HG03196 (cell line): Measurements from ENCODE around the gene CLDN18.

Experiments used
- ATAC-seq: cut with Tn5 transposase; IDR thresholded peaks from one replicate; pipeline ENCODE4 v1.9.1; 2021; ENCODE audit not compliant: unreplicated experiment

The CLDN18 gene

GRCh38 chr3:138025553-138025952 is 15.6 kb downstream of the CLDN18 start:
- no peak for ATAC-seq

GRCh38 chr3:138027821-138028220 is 17.9 kb downstream of the CLDN18 start:
- no peak for ATAC-seq

GRCh38 chr3:138030734-138031280 is 20.8 kb downstream of the CLDN18 start:
- ATAC-seq: no peak

- ATAC-seq: no peak
Observed at GRCh38 chr3:138031536-138031935, 21.6 kb downstream of the CLDN18 start.

- ATAC-seq: no peak
Observed at GRCh38 chr3:138032567-138032966, 22.6 kb downstream of the CLDN18 start.

- no peak for ATAC-seq
Observed at GRCh38 chr3:138033202-138033691, 23.3 kb downstream of the CLDN18 start.

- no peak for ATAC-seq
Observed at GRCh38 chr3:138034918-138035317, 25.0 kb downstream of the CLDN18 start.

- ATAC-seq: peak; percentile 40
Observed at GRCh38 chr3:138036572-138036971, 26.6 kb downstream of the CLDN18 start.

- no peak for ATAC-seq
Observed at GRCh38 chr3:138038725-138039462, 28.9 kb downstream of the CLDN18 start.

GRCh38 chr3:138042043-138042442 is 32.1 kb downstream of the CLDN18 start:
- ATAC-seq: no peak

GRCh38 chr3:138043266-138044029 is 33.5 kb downstream of the CLDN18 start:
- no peak for ATAC-seq

- no peak for ATAC-seq
Observed at GRCh38 chr3:138046085-138046484, 36.1 kb downstream of the CLDN18 start.

- ATAC-seq: no peak
Observed at GRCh38 chr3:138046955-138047354, 37.0 kb downstream of the CLDN18 start.

GRCh38 chr3:138047596-138048158 is 37.7 kb downstream of the CLDN18 start:
- no peak for ATAC-seq

- no peak for ATAC-seq
Observed at GRCh38 chr3:138049157-138049919, 39.4 kb downstream of the CLDN18 start.

- peak; percentile 72 for ATAC-seq
Observed at GRCh38 chr3:138051947-138052802, 42.2 kb downstream of the CLDN18 start.

GRCh38 chr3:138054057-138054456 is 44.1 kb downstream of the CLDN18 start:
- ATAC-seq: no peak

- no peak for ATAC-seq
Observed at GRCh38 chr3:138057384-138057783, 47.4 kb downstream of the CLDN18 start.

GRCh38 chr3:138059261-138059660 is 49.3 kb downstream of the CLDN18 start:
- ATAC-seq: no peak

GRCh38 chr3:138060792-138061191 is 50.8 kb downstream of the CLDN18 start:
- no peak for ATAC-seq
